ENCODE measurements around the gene SPTBN5. TPM values are rescaled to one million over a fixed set of nuclear protein-coding genes. Genes with fewer than 3 reads are reported as not detected.

SPTBN5 gene
- total RNA-seq, 6 experiments from 2014 or later: 0.16 to 0.34 (median 0.24) TPM

GRCh38 chr15:41862515-41863116, 31.2 kb downstream of the SPTBN5 start:
- Mint-ChIP-seq H3K27ac (no peak overlapping the region), H3K4me3 (no peak overlapping the region), H3K4me1 (ENCODE audit: low read depth) (no peaks in the 10 kb centered on the region), H3K27me3 (ENCODE audit: insufficient read depth) (peaks cover 10% of the 10 kb centered on the region), H3K36me3 (ENCODE audit: low read depth) (no peaks in the 10 kb centered on the region), H3K9me3 (no peaks in the 10 kb centered on the region)
- no peak for DNase-seq
- TF ChIP-seq CTCF (IDR thresholded peaks at IDR 0.05): no peak

- Mint-ChIP-seq H3K36me3 (ENCODE audit: low read depth) (no peaks in the 10 kb centered on the region), H3K4me3 (no peak overlapping the region), H3K27me3 (ENCODE audit: insufficient read depth) (peaks cover 10% of the 10 kb centered on the region), H3K9me3 (no peaks in the 10 kb centered on the region), H3K27ac (no peak overlapping the region), H3K4me1 (ENCODE audit: low read depth) (no peaks in the 10 kb centered on the region)
- TF ChIP-seq CTCF (IDR thresholded peaks at IDR 0.05): no peak
- DNase-seq: no peak
Measured at GRCh38 chr15:41861736-41862356, 32.0 kb downstream of the SPTBN5 start.

GRCh38 chr15:41860049-41860828, 33.6 kb downstream of the SPTBN5 start:
- Mint-ChIP-seq H3K27me3 (ENCODE audit: insufficient read depth) (peaks cover 10% of the 10 kb centered on the region), H3K9me3 (no peaks in the 10 kb centered on the region), H3K36me3 (ENCODE audit: low read depth) (no peaks in the 10 kb centered on the region), H3K27ac (no peak overlapping the region), H3K4me3 (no peak overlapping the region), H3K4me1 (ENCODE audit: low read depth) (no peaks in the 10 kb centered on the region)
- no peak for DNase-seq
- TF ChIP-seq CTCF (IDR thresholded peaks at IDR 0.05): peak; percentile 34; the same call in 1 of the 2 replicates

GRCh38 chr15:41858756-41859155, 35.1 kb downstream of the SPTBN5 start:
- peak; percentile 21; the same call in 1 of the 2 replicates for TF ChIP-seq CTCF (IDR thresholded peaks at IDR 0.05)
- no peak for DNase-seq
- H3K27me3 Mint-ChIP-seq (ENCODE audit: insufficient read depth): peaks cover 6% of the 10 kb centered on the region
- H3K4me3 Mint-ChIP-seq: no peak overlapping the region
- no peak overlapping the region for H3K27ac Mint-ChIP-seq
- H3K36me3 Mint-ChIP-seq (ENCODE audit: low read depth): no peaks in the 10 kb centered on the region
- H3K4me1 Mint-ChIP-seq (ENCODE audit: low read depth): no peaks in the 10 kb centered on the region
- no peaks in the 10 kb centered on the region for H3K9me3 Mint-ChIP-seq

GRCh38 chr15:41857316-41857715, 36.5 kb downstream of the SPTBN5 start:
- no peak overlapping the region for H3K27ac Mint-ChIP-seq
- peaks cover 6% of the 10 kb centered on the region for H3K27me3 Mint-ChIP-seq (ENCODE audit: insufficient read depth)
- no peak for DNase-seq
- no peaks in the 10 kb centered on the region for H3K36me3 Mint-ChIP-seq (ENCODE audit: low read depth)
- H3K9me3 Mint-ChIP-seq: no peaks in the 10 kb centered on the region
- TF ChIP-seq CTCF (IDR thresholded peaks at IDR 0.05): no peak
- H3K4me3 Mint-ChIP-seq: no peak overlapping the region
- H3K4me1 Mint-ChIP-seq (ENCODE audit: low read depth): no peaks in the 10 kb centered on the region
